ENCODE results near the gene DEPDC5.

GRCh38 chr22:31881200-31881599 is 127.4 kb downstream of the DEPDC5 start:
- TF ChIP-seq, protein P1, sequence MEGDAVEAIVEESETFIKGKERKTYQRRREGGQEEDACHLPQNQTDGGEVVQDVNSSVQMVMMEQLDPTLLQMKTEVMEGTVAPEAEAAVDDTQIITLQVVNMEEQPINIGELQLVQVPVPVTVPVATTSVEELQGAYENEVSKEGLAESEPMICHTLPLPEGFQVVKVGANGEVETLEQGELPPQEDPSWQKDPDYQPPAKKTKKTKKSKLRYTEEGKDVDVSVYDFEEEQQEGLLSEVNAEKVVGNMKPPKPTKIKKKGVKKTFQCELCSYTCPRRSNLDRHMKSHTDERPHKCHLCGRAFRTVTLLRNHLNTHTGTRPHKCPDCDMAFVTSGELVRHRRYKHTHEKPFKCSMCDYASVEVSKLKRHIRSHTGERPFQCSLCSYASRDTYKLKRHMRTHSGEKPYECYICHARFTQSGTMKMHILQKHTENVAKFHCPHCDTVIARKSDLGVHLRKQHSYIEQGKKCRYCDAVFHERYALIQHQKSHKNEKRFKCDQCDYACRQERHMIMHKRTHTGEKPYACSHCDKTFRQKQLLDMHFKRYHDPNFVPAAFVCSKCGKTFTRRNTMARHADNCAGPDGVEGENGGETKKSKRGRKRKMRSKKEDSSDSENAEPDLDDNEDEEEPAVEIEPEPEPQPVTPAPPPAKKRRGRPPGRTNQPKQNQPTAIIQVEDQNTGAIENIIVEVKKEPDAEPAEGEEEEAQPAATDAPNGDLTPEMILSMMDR (IDR thresholded peaks at IDR 0.05): no peak
- TF ChIP-seq POLR2A (IDR thresholded peaks at IDR 0.05): no peak
